Measurements from ENCODE around the gene NR6A1. TPM values are rescaled to one million over a fixed set of nuclear protein-coding genes. Genes with fewer than 3 reads are reported as not detected.

NR6A1 gene
- polyA plus RNA-seq, 2 of the 4 experiments (the other 2 are of a cell fraction): 1.7 to 3.3 TPM

DNA sequence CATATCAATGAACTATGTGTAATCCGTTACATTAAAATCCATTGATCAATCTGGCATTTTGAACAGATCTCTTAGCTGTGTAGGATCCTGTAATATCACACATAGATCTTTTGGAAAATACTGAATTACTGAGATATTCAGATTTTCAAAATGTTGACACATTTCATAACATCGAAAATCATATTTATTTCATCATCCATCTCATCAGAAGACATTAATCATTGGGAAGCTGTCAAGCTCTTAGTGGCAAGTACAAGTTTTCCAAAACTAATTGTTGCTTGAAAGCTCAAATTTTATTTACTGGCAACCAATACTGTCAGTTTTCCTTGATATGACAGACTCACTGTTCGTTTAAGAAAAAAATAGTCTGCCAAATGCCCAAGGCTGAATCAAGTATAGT, 8.5 kb downstream of the NR6A1 start:
- no peak for TF ChIP-seq MYC (IDR thresholded peaks at IDR 0.05; ENCODE audit: borderline replicate concordance, low read length)
- no peak for TF ChIP-seq FOSL2 (IDR thresholded peaks at IDR 0.05)
- no peak for TF ChIP-seq FOSL2 (CRISPR knock-in tag; IDR thresholded peaks at IDR 0.05)
- no peak for FAIRE-seq
- ChIA-PET CTCF (interaction anchor here (2.2 to 19.4 kb wide), 7 partner anchors 9 to 211 kb away, joined by 7 to 166 read pairs (median 34); partner anchors contain the start of genes NR6A1 and OLFML2A), POLR2A (no interaction called here)
- peaks cover 29% of the 10 kb centered on the region for H3K4me1 ChIP-seq
- H3K4me3 ChIP-seq: no peak overlapping the region
- H3K9me3 ChIP-seq: no peaks in the 10 kb centered on the region
- ATAC-seq: no peak
- 87% methylated on average over 3 of the region's 3 CpGs for WGBS (ENCODE audit: missing lambda C conversion rate)
- no peak overlapping the region for H3K4me2 ChIP-seq
- no peak overlapping the region for H3K27ac ChIP-seq
- no peak for DNase-seq (ENCODE audit: low read depth in 1 of 2, low spot score in 1 of 2)

DNA sequence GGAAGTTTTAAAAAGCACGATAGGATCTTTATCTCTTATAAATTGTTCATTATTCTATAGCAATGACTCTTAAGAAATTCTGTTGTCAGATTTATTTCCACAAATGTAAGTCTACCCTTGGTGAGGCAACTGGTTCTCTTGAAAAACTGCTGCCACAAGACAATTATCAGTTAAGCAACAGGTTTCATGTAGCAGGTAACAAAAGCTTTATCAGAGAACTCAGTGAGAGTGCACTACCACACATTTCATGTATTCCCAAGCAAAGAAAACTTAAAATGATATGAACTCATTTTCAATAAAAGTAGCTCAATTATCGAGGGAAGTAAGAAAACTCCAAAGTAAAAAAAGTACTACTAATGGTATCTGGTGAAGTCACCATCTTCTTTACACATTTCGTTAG, 9.4 kb downstream of the NR6A1 start:
- TF ChIP-seq CEBPB (IDR thresholded peaks at IDR 0.05): no peak
- no peak for TF ChIP-seq POLR2AphosphoS2 (conservative IDR thresholded peaks at IDR 0.05; ENCODE audit: low read length)
- no peak for TF ChIP-seq JUNB (IDR thresholded peaks at IDR 0.05)
- no peak for TF ChIP-seq FOXS1 (CRISPR knock-in tag; IDR thresholded peaks at IDR 0.05)
- no peak for TF ChIP-seq CHD4 (IDR thresholded peaks at IDR 0.05; ENCODE audit: borderline replicate concordance)
- TF ChIP-seq, protein P1, sequence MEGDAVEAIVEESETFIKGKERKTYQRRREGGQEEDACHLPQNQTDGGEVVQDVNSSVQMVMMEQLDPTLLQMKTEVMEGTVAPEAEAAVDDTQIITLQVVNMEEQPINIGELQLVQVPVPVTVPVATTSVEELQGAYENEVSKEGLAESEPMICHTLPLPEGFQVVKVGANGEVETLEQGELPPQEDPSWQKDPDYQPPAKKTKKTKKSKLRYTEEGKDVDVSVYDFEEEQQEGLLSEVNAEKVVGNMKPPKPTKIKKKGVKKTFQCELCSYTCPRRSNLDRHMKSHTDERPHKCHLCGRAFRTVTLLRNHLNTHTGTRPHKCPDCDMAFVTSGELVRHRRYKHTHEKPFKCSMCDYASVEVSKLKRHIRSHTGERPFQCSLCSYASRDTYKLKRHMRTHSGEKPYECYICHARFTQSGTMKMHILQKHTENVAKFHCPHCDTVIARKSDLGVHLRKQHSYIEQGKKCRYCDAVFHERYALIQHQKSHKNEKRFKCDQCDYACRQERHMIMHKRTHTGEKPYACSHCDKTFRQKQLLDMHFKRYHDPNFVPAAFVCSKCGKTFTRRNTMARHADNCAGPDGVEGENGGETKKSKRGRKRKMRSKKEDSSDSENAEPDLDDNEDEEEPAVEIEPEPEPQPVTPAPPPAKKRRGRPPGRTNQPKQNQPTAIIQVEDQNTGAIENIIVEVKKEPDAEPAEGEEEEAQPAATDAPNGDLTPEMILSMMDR (IDR thresholded peaks at IDR 0.05): no peak
- no peak for TF ChIP-seq FOSL2 (IDR thresholded peaks at IDR 0.05)
- no peak for TF ChIP-seq FOSL2 (CRISPR knock-in tag; IDR thresholded peaks at IDR 0.05)
- no peak for TF ChIP-seq EHMT2 (IDR thresholded peaks at IDR 0.05; ENCODE audit: low read depth)
- TF ChIP-seq, protein P2, sequence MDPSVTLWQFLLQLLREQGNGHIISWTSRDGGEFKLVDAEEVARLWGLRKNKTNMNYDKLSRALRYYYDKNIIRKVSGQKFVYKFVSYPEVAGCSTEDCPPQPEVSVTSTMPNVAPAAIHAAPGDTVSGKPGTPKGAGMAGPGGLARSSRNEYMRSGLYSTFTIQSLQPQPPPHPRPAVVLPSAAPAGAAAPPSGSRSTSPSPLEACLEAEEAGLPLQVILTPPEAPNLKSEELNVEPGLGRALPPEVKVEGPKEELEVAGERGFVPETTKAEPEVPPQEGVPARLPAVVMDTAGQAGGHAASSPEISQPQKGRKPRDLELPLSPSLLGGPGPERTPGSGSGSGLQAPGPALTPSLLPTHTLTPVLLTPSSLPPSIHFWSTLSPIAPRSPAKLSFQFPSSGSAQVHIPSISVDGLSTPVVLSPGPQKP (IDR thresholded peaks at IDR 0.05; ENCODE audit: low read depth, low read length): no peak
- no peak for TF ChIP-seq MAZ (IDR thresholded peaks at IDR 0.05; ENCODE audit: borderline replicate concordance, low read depth, low read length)
- TF ChIP-seq, protein P3, sequence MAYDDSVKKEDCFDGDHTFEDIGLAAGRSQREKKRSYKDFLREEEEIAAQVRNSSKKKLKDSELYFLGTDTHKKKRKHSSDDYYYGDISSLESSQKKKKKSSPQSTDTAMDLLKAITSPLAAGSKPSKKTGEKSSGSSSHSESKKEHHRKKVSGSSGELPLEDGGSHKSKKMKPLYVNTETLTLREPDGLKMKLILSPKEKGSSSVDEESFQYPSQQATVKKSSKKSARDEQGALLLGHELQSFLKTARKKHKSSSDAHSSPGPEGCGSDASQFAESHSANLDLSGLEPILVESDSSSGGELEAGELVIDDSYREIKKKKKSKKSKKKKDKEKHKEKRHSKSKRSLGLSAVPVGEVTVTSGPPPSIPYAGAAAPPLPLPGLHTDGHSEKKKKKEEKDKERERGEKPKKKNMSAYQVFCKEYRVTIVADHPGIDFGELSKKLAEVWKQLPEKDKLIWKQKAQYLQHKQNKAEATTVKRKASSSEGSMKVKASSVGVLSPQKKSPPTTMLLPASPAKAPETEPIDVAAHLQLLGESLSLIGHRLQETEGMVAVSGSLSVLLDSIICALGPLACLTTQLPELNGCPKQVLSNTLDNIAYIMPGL (CRISPR knock-in tag; IDR thresholded peaks at IDR 0.05; ENCODE audit: borderline replicate concordance): no peak
- TF ChIP-seq BHLHE40 (IDR thresholded peaks at IDR 0.05; ENCODE audit: low read depth, low read length): no peak
- TF ChIP-seq, protein P4, sequence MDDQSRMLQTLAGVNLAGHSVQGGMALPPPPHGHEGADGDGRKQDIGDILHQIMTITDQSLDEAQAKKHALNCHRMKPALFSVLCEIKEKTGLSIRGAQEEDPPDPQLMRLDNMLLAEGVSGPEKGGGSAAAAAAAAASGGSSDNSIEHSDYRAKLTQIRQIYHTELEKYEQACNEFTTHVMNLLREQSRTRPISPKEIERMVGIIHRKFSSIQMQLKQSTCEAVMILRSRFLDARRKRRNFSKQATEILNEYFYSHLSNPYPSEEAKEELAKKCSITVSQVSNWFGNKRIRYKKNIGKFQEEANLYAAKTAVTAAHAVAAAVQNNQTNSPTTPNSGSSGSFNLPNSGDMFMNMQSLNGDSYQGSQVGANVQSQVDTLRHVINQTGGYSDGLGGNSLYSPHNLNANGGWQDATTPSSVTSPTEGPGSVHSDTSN (IDR thresholded peaks at IDR 0.05): no peak
- no peak for TF ChIP-seq SREBF2 (IDR thresholded peaks at IDR 0.05)
- no peak for TF ChIP-seq CBX8 (IDR thresholded peaks at IDR 0.05)
- TF ChIP-seq ZSCAN20 (CRISPR knock-in tag; IDR thresholded peaks at IDR 0.05): no peak
- TF ChIP-seq ZNF302 (CRISPR knock-in tag; IDR thresholded peaks at IDR 0.05): no peak
- TF ChIP-seq MAFK (IDR thresholded peaks at IDR 0.05; ENCODE audit: partially characterized antibody): no peak
- TF ChIP-seq HOXB13 (CRISPR knock-in tag; IDR thresholded peaks at IDR 0.05; ENCODE audit: low read depth): no peak
- TF ChIP-seq TFCP2L1 (CRISPR knock-in tag; IDR thresholded peaks at IDR 0.05): no peak
- FAIRE-seq: no peak
- CTCF ChIA-PET: interaction anchor here (2.2 to 19.4 kb wide), 5 partner anchors 10 to 144 kb away, joined by 7 to 166 read pairs (median 36); partner anchors contain the start of genes NR6A1 and WDR38
- WGBS (ENCODE audit: missing lambda C conversion rate): 86% methylated on average over 3 of the region's 3 CpGs
- no peak for DNase-seq (ENCODE audit: low read depth in 1 of 2, low spot score in 1 of 2)
- H3K4me2 ChIP-seq: no peak overlapping the region
- H3K4me1 ChIP-seq: peaks cover 20% of the 10 kb centered on the region
- H3K9me3 ChIP-seq: no peaks in the 10 kb centered on the region
- no peak overlapping the region for H3K27ac ChIP-seq
- ATAC-seq: no peak
- POLR2A ChIA-PET: interaction anchor here (1.7 kb wide), 1 partner anchor 9 kb away, joined by 5 read pairs; the partner anchor contains the start of gene NR6A1
- no peak overlapping the region for H3K4me3 ChIP-seq

Data from A549 (cell line).